ENCODE results near the gene TMEM235. TPM values are rescaled to one million over a fixed set of nuclear protein-coding genes. Genes with fewer than 3 reads are reported as not detected.

TMEM235 gene
- total and polyA plus RNA-seq, 9 of the 15 experiments (the other 6 are each of a cell fraction or from before 2014, with no cell fraction given): not detected

DNA sequence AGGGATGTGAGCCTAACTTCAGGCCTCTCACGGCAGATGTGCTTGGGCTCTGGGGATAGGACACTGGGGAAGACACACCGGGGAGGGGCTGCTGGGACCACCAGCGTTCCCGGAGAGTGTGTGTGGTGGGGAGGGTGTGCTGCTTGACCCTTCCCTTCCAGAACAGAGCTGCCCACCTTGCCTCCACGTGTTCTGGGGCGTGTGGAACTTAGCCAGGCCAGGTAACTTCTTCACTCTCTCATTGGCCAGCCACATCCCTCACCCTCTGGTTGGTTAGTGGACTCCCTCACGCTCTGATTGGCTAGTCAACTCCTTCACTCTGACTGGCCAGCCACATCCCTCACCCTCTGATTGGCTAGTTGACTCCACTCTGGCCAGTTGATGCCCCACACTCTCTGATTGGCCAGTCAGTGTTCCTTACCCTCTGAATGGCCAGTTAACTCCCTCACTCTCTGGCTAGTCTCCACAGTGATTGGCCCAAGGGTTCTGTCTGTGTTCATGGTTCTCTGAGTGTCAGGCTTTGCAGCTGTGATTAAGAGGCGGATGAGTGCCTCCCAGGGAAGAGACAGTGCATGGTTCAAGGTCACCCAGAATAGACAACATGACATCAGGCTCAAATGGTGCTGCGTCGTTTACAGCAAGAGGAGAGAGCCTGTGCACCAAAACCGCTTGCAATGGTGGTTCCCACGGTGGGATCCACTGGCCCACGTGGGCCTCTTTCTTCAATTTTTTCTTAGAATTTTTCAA lies 10.0 kb downstream of the TMEM235 start (continued):
- TF ChIP-seq, protein P1, sequence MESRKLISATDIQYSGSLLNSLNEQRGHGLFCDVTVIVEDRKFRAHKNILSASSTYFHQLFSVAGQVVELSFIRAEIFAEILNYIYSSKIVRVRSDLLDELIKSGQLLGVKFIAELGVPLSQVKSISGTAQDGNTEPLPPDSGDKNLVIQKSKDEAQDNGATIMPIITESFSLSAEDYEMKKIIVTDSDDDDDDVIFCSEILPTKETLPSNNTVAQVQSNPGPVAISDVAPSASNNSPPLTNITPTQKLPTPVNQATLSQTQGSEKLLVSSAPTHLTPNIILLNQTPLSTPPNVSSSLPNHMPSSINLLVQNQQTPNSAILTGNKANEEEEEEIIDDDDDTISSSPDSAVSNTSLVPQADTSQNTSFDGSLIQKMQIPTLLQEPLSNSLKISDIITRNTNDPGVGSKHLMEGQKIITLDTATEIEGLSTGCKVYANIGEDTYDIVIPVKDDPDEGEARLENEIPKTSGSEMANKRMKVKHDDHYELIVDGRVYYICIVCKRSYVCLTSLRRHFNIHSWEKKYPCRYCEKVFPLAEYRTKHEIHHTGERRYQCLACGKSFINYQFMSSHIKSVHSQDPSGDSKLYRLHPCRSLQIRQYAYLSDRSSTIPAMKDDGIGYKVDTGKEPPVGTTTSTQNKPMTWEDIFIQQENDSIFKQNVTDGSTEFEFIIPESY (CRISPR knock-in tag; IDR thresholded peaks at IDR 0.05): no peak
- TF ChIP-seq PTRF (tag; IDR thresholded peaks at IDR 0.05) (peak; percentile 65), MXI1 (IDR thresholded peaks at IDR 0.05; ENCODE audit: low read depth, low read length) (no peak), MAFF (IDR thresholded peaks at IDR 0.05; ENCODE audit: low read length) (no peak), CC2D1A (IDR thresholded peaks at IDR 0.05) (peak; percentile 59; the same call in 1 of the 2 replicates), NFXL1 (CRISPR knock-in tag; IDR thresholded peaks at IDR 0.05) (0 out of 2 replicates have a peak, but pooled peaks have one; percentile 17), BRF1 (IDR thresholded peaks at IDR 0.05; ENCODE audit: borderline replicate concordance, extremely low read depth, insufficient read length) (no peak), SUPT5H (IDR thresholded peaks at IDR 0.05) (no peak), RBM25 (IDR thresholded peaks at IDR 0.05; ENCODE audit: low read depth, low read length, severe bottlenecking) (peak; percentile 78), TCFL5 (CRISPR knock-in tag; conservative IDR thresholded peaks at IDR 0.05) (no peak), PHB2 (IDR thresholded peaks at IDR 0.05; ENCODE audit: low read depth) (no peak), NR4A1 (CRISPR knock-in tag; IDR thresholded peaks at IDR 0.05) (no peak), NR4A1 (tag; IDR thresholded peaks at IDR 0.05) (peak; percentile 67; the same call in 1 of the 2 replicates), ZNF589 (CRISPR knock-in tag; IDR thresholded peaks at IDR 0.05; ENCODE audit: low read depth) (peak; percentile 84; the same call in 1 of the 2 replicates)
- TF ChIP-seq, protein P2, sequence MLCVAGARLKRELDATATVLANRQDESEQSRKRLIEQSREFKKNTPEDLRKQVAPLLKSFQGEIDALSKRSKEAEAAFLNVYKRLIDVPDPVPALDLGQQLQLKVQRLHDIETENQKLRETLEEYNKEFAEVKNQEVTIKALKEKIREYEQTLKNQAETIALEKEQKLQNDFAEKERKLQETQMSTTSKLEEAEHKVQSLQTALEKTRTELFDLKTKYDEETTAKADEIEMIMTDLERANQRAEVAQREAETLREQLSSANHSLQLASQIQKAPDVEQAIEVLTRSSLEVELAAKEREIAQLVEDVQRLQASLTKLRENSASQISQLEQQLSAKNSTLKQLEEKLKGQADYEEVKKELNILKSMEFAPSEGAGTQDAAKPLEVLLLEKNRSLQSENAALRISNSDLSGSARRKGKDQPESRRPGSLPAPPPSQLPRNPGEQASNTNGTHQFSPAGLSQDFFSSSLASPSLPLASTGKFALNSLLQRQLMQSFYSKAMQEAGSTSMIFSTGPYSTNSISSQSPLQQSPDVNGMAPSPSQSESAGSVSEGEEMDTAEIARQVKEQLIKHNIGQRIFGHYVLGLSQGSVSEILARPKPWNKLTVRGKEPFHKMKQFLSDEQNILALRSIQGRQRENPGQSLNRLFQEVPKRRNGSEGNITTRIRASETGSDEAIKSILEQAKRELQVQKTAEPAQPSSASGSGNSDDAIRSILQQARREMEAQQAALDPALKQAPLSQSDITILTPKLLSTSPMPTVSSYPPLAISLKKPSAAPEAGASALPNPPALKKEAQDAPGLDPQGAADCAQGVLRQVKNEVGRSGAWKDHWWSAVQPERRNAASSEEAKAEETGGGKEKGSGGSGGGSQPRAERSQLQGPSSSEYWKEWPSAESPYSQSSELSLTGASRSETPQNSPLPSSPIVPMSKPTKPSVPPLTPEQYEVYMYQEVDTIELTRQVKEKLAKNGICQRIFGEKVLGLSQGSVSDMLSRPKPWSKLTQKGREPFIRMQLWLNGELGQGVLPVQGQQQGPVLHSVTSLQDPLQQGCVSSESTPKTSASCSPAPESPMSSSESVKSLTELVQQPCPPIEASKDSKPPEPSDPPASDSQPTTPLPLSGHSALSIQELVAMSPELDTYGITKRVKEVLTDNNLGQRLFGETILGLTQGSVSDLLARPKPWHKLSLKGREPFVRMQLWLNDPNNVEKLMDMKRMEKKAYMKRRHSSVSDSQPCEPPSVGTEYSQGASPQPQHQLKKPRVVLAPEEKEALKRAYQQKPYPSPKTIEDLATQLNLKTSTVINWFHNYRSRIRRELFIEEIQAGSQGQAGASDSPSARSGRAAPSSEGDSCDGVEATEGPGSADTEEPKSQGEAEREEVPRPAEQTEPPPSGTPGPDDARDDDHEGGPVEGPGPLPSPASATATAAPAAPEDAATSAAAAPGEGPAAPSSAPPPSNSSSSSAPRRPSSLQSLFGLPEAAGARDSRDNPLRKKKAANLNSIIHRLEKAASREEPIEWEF (CRISPR knock-in tag; IDR thresholded peaks at IDR 0.05): 0 out of 2 replicates have a peak, but pooled peaks have one; percentile 30
- TF ChIP-seq, protein P3, sequence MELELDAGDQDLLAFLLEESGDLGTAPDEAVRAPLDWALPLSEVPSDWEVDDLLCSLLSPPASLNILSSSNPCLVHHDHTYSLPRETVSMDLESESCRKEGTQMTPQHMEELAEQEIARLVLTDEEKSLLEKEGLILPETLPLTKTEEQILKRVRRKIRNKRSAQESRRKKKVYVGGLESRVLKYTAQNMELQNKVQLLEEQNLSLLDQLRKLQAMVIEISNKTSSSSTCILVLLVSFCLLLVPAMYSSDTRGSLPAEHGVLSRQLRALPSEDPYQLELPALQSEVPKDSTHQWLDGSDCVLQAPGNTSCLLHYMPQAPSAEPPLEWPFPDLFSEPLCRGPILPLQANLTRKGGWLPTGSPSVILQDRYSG (tag; conservative IDR thresholded peaks at IDR 0.05; ENCODE audit: low read depth): 0 out of 2 replicates have a peak, but pooled peaks have one; percentile 57
